GM12801 (cell line): ENCODE measurements around the gene CGNL1.

Source experiments
- TF ChIP-seq, protein P1 (sequence below): IDR thresholded peaks from one replicate; pipeline ENCODE4 v1.5.1; 2011; ENCODE audit warnings: control low read depth; ENCODE audit not compliant: insufficient read length; ENCODE audit errors: extremely low read depth

Gene CGNL1

GRCh38 chr15:57415602-57416001 is 39.3 kb downstream of the CGNL1 start:
- TF ChIP-seq, protein P1, sequence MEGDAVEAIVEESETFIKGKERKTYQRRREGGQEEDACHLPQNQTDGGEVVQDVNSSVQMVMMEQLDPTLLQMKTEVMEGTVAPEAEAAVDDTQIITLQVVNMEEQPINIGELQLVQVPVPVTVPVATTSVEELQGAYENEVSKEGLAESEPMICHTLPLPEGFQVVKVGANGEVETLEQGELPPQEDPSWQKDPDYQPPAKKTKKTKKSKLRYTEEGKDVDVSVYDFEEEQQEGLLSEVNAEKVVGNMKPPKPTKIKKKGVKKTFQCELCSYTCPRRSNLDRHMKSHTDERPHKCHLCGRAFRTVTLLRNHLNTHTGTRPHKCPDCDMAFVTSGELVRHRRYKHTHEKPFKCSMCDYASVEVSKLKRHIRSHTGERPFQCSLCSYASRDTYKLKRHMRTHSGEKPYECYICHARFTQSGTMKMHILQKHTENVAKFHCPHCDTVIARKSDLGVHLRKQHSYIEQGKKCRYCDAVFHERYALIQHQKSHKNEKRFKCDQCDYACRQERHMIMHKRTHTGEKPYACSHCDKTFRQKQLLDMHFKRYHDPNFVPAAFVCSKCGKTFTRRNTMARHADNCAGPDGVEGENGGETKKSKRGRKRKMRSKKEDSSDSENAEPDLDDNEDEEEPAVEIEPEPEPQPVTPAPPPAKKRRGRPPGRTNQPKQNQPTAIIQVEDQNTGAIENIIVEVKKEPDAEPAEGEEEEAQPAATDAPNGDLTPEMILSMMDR, result no peak

DNA sequence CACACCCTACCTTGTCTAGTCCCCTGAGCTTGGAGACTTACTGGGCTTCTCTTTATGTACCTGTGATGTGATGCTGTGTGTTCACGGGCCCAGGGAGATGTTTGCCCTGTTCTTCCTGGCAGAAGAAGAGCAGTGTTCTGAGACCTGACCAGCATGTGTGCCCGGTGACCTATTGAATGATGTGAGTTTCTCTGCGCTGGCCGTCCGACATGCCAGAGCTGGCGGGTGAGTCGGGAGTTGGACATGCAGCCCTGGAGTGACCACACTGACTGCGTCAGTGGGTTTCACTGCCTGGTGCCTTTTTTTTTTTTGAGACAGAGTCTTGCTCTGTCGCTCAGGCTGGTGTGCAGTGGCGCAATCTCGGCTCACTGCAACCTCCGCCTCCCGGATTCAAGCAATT is 42.3 kb downstream of the CGNL1 start:
- TF ChIP-seq, protein P1, result no peak

DNA sequence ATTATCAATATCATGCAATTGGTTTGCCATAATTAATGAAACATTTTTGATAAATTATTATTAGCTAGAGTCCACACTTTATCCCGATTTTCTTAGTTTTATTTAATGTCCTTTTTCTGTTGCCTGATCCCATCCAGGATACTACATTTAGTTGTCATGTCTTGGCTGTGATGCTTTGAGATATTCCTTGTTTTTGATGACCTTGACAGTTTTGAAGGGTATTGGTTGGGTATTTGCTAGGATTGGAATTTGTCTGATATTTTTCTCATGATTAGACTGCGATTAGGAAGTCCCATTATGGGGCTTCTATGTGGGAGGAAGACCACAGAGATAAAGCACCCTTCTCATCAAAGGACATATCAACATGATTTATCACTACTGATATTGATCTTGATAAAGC is 43.0 kb downstream of the CGNL1 start:
- TF ChIP-seq, protein P1, result no peak

DNA sequence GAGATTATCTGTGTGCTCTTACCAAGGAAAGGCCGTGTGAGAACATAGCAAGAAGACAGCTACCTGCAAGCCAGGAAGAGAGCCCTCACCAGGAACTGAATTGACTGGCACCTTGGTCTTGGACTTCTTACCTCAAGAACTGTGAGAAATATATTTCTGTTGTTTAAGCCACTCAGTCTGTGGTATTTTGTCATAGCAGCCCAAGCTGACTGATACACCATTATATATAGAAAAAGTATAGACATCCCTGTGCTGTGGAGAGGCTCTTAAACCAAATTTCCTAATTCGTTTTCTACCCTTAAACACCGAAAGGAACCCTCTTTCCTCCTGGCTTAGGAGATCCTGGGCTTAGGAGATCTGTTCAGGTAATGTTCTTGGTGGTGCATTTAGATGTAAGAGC is 44.8 kb downstream of the CGNL1 start:
- TF ChIP-seq, protein P1, result no peak

GRCh38 chr15:57421551-57421950 is 45.2 kb downstream of the CGNL1 start:
- TF ChIP-seq, protein P1, result no peak

DNA sequence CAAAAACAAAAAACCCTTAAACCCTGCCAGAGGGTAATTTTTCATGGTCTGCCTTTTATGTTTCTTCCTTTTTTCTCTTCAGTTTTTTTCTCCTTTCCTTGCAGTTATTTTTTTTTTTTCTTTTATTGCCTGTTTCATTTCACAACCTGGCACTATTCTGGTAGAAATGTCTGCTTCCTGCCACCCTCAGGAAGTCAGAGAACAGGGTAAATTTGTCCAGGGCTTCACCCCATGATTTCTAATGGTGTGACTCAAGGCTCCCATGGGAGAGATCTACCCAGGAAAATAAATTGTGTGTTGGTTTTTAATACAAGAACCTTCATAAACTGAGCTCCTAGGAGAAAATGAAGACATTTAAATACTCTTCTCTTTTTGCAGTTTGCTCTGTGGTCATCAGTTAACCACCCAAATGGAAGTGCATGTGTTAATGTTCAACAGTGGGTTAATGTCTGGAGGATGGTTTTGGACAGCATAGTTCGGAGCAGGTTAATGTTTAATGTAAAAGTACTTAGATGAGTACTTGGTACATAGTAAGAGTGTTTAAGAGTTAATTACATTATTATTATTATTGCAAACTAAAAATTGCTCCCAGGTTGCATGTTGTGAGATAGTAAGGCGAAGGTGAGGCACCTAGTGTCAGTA is 45.9 kb downstream of the CGNL1 start:
- TF ChIP-seq, protein P1, result no peak

DNA sequence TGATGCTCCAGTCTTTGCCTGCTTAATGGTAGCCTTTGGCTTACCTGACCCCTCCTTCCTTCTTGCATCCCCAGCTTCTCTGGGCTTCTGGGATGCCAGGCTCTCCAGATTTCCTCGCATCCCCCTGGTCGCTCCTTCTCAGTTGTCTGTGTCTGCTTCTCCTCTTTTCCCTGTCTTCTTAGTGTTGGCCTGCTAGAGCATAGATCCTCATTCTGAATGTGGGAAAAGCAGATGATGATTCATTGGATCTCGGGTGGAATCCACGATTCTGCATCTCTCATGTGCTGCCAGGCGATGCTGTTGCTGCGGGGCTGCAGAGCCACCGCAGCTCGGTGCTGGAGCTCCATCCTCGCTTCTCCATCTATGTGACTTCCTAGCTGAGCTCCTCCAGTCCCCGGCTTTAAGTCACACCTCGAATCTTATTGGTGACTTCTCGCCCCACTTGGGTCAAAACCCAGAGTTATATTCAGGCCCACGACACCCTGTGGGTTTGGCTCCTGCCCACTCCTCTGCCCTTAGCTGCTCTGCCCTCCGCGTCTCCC is 47.4 kb downstream of the CGNL1 start:
- TF ChIP-seq, protein P1, result no peak
